ENCODE results near the gene AKT2.

The AKT2 gene

DNA sequence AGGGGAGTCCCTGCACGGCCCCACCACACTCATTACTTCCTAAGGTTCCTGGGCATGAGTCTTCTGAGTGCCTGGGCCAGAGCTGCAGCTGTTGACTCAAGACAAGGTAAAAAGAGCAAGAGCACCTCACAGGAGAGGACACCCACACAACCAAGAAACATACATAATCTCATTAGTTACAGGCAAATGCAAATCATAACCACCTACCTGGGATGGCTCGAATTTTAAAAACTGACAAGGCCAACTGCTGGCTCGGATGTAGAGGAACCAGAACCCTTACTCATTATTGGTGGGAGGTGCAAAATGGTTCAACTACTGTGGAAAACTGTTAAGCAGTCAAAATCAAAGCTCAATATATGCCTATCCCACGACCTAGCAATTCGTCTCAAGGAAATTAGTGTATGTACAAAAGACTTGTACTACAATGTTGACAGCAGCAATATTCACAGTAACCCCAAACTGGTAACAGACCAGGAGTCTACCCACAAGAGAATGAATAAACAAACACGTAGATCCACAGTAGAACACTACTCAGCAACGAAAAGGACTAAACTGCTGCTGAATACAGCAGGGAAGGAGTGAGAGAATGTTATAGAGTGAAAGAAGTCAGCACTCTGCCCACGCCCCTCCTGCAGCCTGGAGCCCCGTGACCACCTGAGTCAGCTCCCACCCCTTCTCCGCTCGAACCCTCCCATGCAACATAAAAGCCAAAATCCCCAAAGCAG lies 15.8 kb downstream of the AKT2 start:
- TF ChIP-seq NFIC (IDR thresholded peaks at IDR 0.05) (no peak), RAD21 (IDR thresholded peaks at IDR 0.05; ENCODE audit: low read depth) (no peak), YY1 (IDR thresholded peaks at IDR 0.05; ENCODE audit: low read depth) (no peak), FOXM1 (IDR thresholded peaks at IDR 0.05; ENCODE audit: borderline replicate concordance, low read depth) (no peak), TAF1 (IDR thresholded peaks at IDR 0.05; ENCODE audit: low read depth) (no peak), ZBTB7A (IDR thresholded peaks at IDR 0.05; ENCODE audit: low read depth) (no peak), TEAD4 (IDR thresholded peaks at IDR 0.05) (no peak), TCF12 (IDR thresholded peaks at IDR 0.05; ENCODE audit: low read depth) (no peak), CREB1 (IDR thresholded peaks at IDR 0.05; ENCODE audit: low read depth) (no peak), CEBPB (IDR thresholded peaks at IDR 0.05) (no peak), EGR1 (IDR thresholded peaks at IDR 0.05) (no peak), EP300 (IDR thresholded peaks at IDR 0.05; ENCODE audit: borderline replicate concordance) (no peak)
- TF ChIP-seq, protein P1, sequence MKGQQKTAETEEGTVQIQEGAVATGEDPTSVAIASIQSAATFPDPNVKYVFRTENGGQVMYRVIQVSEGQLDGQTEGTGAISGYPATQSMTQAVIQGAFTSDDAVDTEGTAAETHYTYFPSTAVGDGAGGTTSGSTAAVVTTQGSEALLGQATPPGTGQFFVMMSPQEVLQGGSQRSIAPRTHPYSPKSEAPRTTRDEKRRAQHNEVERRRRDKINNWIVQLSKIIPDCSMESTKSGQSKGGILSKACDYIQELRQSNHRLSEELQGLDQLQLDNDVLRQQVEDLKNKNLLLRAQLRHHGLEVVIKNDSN (IDR thresholded peaks at IDR 0.05) = no peak
- TF ChIP-seq, protein P2, sequence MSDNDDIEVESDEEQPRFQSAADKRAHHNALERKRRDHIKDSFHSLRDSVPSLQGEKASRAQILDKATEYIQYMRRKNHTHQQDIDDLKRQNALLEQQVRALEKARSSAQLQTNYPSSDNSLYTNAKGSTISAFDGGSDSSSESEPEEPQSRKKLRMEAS (IDR thresholded peaks at IDR 0.05) = no peak
- TF ChIP-seq, protein P3, sequence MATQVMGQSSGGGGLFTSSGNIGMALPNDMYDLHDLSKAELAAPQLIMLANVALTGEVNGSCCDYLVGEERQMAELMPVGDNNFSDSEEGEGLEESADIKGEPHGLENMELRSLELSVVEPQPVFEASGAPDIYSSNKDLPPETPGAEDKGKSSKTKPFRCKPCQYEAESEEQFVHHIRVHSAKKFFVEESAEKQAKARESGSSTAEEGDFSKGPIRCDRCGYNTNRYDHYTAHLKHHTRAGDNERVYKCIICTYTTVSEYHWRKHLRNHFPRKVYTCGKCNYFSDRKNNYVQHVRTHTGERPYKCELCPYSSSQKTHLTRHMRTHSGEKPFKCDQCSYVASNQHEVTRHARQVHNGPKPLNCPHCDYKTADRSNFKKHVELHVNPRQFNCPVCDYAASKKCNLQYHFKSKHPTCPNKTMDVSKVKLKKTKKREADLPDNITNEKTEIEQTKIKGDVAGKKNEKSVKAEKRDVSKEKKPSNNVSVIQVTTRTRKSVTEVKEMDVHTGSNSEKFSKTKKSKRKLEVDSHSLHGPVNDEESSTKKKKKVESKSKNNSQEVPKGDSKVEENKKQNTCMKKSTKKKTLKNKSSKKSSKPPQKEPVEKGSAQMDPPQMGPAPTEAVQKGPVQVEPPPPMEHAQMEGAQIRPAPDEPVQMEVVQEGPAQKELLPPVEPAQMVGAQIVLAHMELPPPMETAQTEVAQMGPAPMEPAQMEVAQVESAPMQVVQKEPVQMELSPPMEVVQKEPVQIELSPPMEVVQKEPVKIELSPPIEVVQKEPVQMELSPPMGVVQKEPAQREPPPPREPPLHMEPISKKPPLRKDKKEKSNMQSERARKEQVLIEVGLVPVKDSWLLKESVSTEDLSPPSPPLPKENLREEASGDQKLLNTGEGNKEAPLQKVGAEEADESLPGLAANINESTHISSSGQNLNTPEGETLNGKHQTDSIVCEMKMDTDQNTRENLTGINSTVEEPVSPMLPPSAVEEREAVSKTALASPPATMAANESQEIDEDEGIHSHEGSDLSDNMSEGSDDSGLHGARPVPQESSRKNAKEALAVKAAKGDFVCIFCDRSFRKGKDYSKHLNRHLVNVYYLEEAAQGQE (IDR thresholded peaks at IDR 0.05; ENCODE audit: low read depth) = no peak

DNA sequence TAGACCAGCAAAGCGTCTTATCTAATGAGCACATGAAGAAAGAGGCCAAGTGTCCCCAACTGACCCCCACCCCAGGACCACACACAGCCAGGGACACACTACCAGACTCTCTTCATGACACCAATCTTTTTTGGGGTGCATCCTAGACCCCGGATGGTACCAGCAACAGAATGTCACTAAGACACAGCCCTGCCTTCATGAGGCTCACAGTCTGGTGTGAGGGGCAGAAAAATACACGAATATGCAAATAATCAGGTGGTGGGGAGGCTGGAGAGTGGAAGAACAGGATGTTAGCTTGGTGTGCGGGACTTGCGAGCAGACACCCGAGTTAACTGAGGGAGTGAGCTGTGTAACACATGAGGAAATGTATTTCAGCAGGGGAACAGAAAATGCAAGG lies 17.5 kb downstream of the AKT2 start:
- TF ChIP-seq ZBTB7A (IDR thresholded peaks at IDR 0.05; ENCODE audit: low read depth) (no peak), TEAD4 (IDR thresholded peaks at IDR 0.05) (no peak), CEBPB (IDR thresholded peaks at IDR 0.05) (no peak), TAF1 (IDR thresholded peaks at IDR 0.05; ENCODE audit: low read depth) (no peak), EP300 (IDR thresholded peaks at IDR 0.05; ENCODE audit: borderline replicate concordance) (no peak), FOXM1 (IDR thresholded peaks at IDR 0.05; ENCODE audit: borderline replicate concordance, low read depth) (no peak), EGR1 (IDR thresholded peaks at IDR 0.05) (no peak), CREB1 (IDR thresholded peaks at IDR 0.05; ENCODE audit: low read depth) (no peak), RAD21 (IDR thresholded peaks at IDR 0.05; ENCODE audit: low read depth) (no peak), TCF12 (IDR thresholded peaks at IDR 0.05; ENCODE audit: low read depth) (no peak), NFIC (IDR thresholded peaks at IDR 0.05) (no peak), YY1 (IDR thresholded peaks at IDR 0.05; ENCODE audit: low read depth) (no peak)
- TF ChIP-seq, protein P1 (IDR thresholded peaks at IDR 0.05) = no peak
- TF ChIP-seq, protein P3 (IDR thresholded peaks at IDR 0.05; ENCODE audit: low read depth) = no peak
- TF ChIP-seq, protein P2 (IDR thresholded peaks at IDR 0.05) = no peak

DNA sequence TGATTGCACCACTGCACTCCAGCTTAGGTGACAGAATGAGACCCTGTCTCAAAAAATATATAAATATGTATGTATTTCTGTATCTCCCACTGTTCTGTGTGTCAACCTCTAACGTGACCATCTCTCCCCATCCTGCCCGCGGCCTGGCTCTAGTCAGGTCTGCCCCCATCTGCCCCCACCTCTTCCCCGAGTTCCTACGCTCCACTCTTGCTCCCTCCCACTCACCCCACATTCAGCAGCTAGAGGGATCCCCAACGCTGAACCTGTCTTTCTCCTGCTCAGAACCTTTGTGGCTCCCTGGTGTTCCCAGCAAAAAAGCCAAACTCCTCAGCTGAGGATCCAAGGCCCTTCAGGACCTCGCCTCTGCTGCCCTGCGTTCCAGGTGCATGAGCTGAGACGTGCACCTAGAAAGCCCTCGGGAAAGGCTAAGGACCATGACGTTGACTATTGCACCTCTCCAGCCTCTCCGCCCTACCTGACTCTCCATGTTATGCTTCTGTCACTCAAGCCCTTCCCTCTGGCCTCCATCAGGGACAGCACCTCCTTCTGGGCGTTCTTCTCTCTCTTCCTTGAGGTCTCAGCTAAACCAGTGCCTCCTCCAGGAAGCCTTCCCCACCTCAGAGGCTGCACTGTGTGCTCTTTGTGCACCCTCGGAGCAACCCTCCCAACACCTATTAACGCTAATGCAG lies 18.1 kb downstream of the AKT2 start:
- TF ChIP-seq, protein P2 (IDR thresholded peaks at IDR 0.05) = no peak
- TF ChIP-seq EGR1 (IDR thresholded peaks at IDR 0.05) = no peak
- no peak for TF ChIP-seq EP300 (IDR thresholded peaks at IDR 0.05; ENCODE audit: borderline replicate concordance)
- no peak for TF ChIP-seq FOXM1 (IDR thresholded peaks at IDR 0.05; ENCODE audit: borderline replicate concordance, low read depth)
- no peak for TF ChIP-seq CREB1 (IDR thresholded peaks at IDR 0.05; ENCODE audit: low read depth)

DNA sequence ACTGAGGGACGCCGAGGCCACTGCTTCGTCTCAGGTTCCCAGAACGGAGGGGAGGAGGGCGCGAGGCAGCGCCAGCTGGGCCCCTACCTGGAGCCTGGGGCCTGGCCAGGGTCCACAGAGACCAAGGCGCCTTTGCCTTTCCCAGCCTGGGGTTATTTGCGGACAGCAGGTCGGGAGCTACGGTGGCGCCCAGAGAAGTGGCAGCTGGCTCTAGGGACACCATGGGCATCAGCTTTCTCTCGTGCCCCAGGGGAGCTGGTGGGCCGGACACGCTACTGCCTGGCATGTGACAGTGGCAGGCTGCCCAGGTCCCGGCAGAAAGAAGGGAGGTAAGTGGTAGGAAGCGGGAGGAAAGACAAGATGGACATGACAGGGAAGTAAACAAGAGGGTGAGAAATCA lies 19.0 kb downstream of the AKT2 start:
- TF ChIP-seq EP300 (IDR thresholded peaks at IDR 0.05; ENCODE audit: borderline replicate concordance) = no peak

DNA sequence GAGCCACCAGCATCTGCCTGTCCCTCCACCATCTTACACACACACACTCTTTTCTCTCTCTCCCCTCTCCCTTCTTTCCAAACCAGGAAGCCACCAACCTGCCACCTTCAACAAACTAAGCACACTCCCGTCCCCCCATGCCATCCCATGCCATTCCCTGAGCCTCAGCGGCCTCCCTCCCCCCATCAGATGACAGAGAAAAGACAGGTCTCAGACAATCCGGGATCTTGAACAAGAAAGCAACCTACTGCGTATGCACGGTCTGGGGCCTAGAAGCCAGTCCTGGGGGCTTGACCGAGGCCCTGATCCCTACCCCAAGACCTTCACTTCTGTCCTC lies 19.4 kb downstream of the AKT2 start:
- TF ChIP-seq TAF1 (IDR thresholded peaks at IDR 0.05; ENCODE audit: low read depth) = no peak
- TF ChIP-seq NFIC (IDR thresholded peaks at IDR 0.05) = no peak
- TF ChIP-seq, protein P2 (IDR thresholded peaks at IDR 0.05) = no peak
- TF ChIP-seq, protein P1 (IDR thresholded peaks at IDR 0.05) = no peak

All from Ishikawa (cell line).